Measurements from ENCODE around the gene ARHGAP42. TPM values are rescaled to one million over a fixed set of nuclear protein-coding genes. Genes with fewer than 3 reads are reported as not detected.

ARHGAP42 gene
- total RNA-seq, 1 donor from 2014 or later = 19.1 TPM

GRCh38 chr11:100972046-100972445 lies 285.0 kb downstream of the ARHGAP42 start:
- H3K9me3 Mint-ChIP-seq (ENCODE audit: unreplicated experiment) = no peaks in the 10 kb centered on the region
- no peak overlapping the region for H3K27ac Mint-ChIP-seq (ENCODE audit: unreplicated experiment)
- H3K4me1 Mint-ChIP-seq (ENCODE audit: unreplicated experiment) = no peaks in the 10 kb centered on the region
- no peak overlapping the region for H3K4me3 Mint-ChIP-seq (ENCODE audit: unreplicated experiment)
- TF ChIP-seq CTCF (IDR thresholded peaks at IDR 0.05; ENCODE audit: unreplicated experiment) = no peak
- no peak for DNase-seq (ENCODE audit: low spot score)
- peaks cover 15% of the 10 kb centered on the region for H3K36me3 Mint-ChIP-seq (ENCODE audit: low read depth, unreplicated experiment)
- H3K27me3 Mint-ChIP-seq (ENCODE audit: unreplicated experiment) = no peaks in the 10 kb centered on the region

GRCh38 chr11:100978442-100978841 lies 291.4 kb downstream of the ARHGAP42 start:
- no peak for DNase-seq (ENCODE audit: low spot score)
- Mint-ChIP-seq H3K27me3 (ENCODE audit: unreplicated experiment) (no peaks in the 10 kb centered on the region), H3K4me3 (ENCODE audit: unreplicated experiment) (no peak overlapping the region), H3K4me1 (ENCODE audit: unreplicated experiment) (no peaks in the 10 kb centered on the region), H3K9me3 (ENCODE audit: unreplicated experiment) (no peaks in the 10 kb centered on the region), H3K27ac (ENCODE audit: unreplicated experiment) (no peak overlapping the region), H3K36me3 (ENCODE audit: low read depth, unreplicated experiment) (peaks cover 4% of the 10 kb centered on the region)
- TF ChIP-seq CTCF (IDR thresholded peaks at IDR 0.05; ENCODE audit: unreplicated experiment) = no peak

- Mint-ChIP-seq H3K36me3 (ENCODE audit: low read depth, unreplicated experiment) (peaks cover 4% of the 10 kb centered on the region), H3K4me3 (ENCODE audit: unreplicated experiment) (no peak overlapping the region), H3K27me3 (ENCODE audit: unreplicated experiment) (no peaks in the 10 kb centered on the region), H3K4me1 (ENCODE audit: unreplicated experiment) (no peaks in the 10 kb centered on the region), H3K9me3 (ENCODE audit: unreplicated experiment) (no peaks in the 10 kb centered on the region), H3K27ac (ENCODE audit: unreplicated experiment) (no peak overlapping the region)
- DNase-seq (ENCODE audit: low spot score) = no peak
- no peak for TF ChIP-seq CTCF (IDR thresholded peaks at IDR 0.05; ENCODE audit: unreplicated experiment)
These were observed 291.9 kb downstream of the ARHGAP42 start for GRCh38 chr11:100978939-100979338.

- Mint-ChIP-seq H3K27me3 (ENCODE audit: unreplicated experiment) (no peaks in the 10 kb centered on the region), H3K9me3 (ENCODE audit: unreplicated experiment) (no peaks in the 10 kb centered on the region), H3K27ac (ENCODE audit: unreplicated experiment) (no peak overlapping the region)
These were observed 293.1 kb downstream of the ARHGAP42 start for GRCh38 chr11:100980156-100980555.

More at GRCh38 chr11:100980156-100980555, 293.1 kb downstream of the ARHGAP42 start:
- DNase-seq (ENCODE audit: low spot score) = no peak
- peaks cover 4% of the 10 kb centered on the region for H3K36me3 Mint-ChIP-seq (ENCODE audit: low read depth, unreplicated experiment)
- peaks cover 9% of the 10 kb centered on the region for H3K4me1 Mint-ChIP-seq (ENCODE audit: unreplicated experiment)
- no peak overlapping the region for H3K4me3 Mint-ChIP-seq (ENCODE audit: unreplicated experiment)
- TF ChIP-seq CTCF (IDR thresholded peaks at IDR 0.05; ENCODE audit: unreplicated experiment) = no peak

All from endothelial cell (in vitro differentiated cells).